GM19395 (cell line): Measurements from ENCODE around the gene MMP11.
"Not testable (repeated sequence)": the region's sequence is repeated elsewhere in the genome, so short reads cannot be mapped to it uniquely, and the experiment has no call there.

Source experiments
- ATAC-seq: cut with Tn5 transposase; IDR thresholded peaks from one replicate; pipeline ENCODE4 v1.9.1; 2021; ENCODE audit warnings: mild to moderate bottlenecking, moderate library complexity; ENCODE audit not compliant: unreplicated experiment

The MMP11 gene, protein sequence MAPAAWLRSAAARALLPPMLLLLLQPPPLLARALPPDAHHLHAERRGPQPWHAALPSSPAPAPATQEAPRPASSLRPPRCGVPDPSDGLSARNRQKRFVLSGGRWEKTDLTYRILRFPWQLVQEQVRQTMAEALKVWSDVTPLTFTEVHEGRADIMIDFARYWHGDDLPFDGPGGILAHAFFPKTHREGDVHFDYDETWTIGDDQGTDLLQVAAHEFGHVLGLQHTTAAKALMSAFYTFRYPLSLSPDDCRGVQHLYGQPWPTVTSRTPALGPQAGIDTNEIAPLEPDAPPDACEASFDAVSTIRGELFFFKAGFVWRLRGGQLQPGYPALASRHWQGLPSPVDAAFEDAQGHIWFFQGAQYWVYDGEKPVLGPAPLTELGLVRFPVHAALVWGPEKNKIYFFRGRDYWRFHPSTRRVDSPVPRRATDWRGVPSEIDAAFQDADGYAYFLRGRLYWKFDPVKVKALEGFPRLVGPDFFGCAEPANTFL

DNA sequence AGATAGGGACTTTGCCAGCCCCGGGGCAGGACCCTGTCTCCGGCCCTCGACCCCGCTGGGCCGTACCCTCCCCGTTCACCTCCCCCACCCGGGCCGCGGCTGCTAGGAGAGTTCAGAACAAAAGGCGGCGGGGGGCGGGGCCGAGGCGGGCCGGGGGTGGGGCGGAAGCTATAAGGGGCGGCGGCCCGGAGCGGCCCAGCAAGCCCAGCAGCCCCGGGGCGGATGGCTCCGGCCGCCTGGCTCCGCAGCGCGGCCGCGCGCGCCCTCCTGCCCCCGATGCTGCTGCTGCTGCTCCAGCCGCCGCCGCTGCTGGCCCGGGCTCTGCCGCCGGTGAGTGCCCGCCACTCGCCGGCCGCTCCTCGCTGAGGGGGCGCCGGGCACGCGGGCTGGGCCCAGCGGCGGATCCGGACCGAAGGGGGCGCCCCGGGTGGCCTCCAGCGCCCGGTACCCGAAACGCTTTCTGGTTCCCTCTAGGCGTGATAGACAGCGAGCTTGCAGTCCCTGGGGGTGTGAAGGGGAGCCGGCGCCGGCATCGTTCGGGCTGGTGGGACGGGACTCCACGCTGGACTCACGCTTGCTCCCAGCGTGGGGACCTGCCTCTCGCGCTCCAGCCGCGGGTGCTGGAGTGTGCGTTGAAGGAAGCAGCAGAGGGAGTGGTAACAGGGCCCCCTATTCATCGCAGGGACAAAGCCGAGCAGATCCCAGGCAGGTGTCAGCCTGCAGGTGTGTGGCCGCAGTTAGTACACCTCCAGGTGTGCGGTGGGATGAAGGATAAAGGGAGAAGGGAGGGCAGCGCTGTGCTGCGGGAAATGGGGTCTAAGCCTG lies at the start of gene MMP11:
Gene MMP11, plus strand, starts transcription at position 201 of the 825 bp plus-strand sequence. Its CDS starts 22 bp downstream, at position 223.
- ATAC-seq, result no peak

DNA sequence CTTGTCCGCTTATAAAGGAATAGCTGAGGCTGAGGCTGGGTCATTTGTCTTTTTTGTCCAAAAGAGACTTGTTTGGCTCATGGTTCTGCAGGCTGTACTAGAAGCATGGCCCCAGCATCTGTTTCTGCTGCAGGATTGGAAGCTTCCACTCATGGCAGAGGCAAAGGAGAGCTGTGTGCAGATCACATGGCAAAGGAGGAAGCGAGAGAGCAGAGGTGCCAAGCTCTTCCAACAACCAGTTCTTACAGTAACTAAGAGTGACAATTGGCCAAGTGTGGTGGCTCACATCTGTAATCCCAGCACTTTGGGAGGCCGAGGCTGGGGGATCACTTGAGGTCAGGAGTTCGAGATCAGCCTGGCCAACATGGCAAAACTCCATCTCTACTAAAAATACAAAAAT lies 44.5 kb upstream of the MMP11 start:
- ATAC-seq, result not testable (repeated sequence)

DNA sequence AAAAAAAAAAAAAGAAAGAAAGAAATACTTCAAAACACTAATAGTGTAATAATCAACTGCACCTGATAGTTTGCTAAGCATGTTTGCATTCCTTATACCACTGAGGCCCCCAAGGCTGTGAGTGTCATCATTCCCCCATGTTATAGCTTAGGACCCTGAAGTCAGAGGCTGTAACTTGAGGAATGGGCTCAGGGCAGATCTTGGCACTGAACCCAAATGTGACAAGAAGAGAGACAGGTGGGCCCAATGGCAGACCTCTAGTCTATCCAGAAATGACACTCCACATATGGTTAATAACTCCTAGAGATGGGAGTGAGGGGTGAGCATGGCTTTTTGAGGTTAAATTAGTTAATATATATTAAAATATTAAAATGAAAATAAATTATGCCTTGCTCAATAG lies 35.0 kb upstream of the MMP11 start:
- ATAC-seq, result no peak

DNA sequence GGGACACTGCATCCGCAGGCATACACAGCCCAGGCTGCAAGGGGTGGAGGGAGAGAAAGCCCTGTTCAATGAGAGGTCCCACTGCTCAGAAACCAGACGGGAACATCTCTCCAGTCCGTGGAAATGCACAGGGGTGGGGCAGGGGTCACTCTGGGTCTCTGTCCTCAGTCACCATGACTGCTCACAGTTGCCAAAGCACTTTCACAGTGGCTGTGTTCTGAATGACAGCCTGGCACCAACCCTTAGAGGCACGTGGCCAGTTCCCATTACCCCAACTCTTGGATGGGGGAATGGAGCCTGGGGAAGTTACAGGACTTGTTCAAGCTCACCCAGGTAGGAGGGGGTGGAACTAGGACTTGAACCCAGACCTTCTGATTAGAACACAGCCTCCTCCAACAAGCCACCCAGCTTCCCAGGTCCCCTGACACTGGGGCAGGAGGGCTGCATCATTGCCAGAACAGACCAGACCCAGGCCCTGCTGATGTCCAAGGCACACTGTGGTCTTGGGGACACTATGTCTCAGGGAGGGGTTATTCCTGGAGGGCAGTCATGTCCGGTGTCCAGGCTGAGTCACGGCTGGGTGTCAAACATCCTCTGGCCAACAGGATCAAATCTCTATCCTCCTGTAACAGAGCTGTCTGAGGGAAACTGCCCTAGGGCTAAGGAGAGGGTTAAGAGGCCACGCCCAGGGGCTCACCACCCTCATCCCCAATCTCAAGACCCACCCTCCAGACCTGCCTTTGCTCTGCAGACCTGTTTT lies 30.0 kb upstream of the MMP11 start:
- ATAC-seq, result no peak

DNA sequence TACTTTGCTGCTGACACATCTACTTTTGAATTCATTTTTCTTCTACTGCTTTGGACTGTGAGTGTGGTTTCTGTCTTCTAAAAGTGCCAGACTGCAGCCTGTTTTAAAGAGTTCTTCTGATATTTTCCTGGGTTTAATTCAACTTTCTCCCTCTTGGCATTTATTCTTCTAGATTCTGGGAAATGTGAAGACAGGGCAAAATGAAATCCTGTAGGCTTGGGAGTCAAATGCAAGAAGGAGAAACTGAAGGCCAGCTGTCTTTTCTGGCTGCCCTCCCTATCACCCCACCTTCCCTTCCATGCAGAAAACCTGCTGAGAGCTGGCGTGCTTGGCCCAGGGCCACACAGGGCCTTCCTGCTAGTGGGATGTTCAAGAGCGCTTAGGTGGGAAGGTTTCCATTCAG lies 29.3 kb upstream of the MMP11 start:
- no peak for ATAC-seq

DNA sequence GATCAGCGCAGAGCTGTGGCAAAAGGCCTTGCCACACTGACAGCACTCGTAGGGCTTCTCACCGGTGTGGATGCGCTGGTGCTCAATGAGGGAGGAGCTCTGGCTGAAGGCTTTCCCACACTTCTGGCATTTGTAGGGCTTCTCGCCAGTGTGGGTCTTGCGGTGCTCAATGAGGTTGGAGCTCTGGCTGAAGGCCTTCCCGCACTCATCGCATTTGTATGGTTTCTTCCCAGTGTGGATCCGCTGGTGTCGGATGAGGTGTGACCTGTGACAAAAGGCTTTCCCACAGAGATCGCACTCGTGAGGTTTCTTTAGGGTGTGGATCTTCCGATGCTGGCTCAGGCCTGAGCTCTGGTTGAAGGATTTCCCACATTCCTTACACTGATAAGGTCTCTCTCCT lies 28.6 kb upstream of the MMP11 start:
- ATAC-seq, result no peak

DNA sequence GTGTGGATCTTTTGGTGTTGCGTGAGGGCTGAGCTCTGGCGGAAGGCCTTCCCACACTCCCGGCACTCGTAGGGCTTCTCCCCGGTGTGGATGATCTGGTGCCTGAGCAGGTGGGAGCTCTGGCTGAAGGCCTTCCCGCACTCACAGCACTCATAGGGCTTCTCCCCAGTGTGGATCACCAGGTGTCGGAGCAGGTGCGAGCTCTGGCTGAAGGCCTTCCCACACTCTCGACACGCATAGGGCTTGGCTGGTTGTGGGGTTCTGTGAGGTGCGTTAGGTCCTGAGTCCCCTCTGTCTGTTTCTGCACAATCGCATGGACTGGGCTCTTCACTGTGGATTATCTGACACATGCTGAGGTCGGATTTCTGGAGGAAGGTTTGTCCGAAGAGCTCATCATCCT lies 28.2 kb upstream of the MMP11 start:
- no peak for ATAC-seq

DNA sequence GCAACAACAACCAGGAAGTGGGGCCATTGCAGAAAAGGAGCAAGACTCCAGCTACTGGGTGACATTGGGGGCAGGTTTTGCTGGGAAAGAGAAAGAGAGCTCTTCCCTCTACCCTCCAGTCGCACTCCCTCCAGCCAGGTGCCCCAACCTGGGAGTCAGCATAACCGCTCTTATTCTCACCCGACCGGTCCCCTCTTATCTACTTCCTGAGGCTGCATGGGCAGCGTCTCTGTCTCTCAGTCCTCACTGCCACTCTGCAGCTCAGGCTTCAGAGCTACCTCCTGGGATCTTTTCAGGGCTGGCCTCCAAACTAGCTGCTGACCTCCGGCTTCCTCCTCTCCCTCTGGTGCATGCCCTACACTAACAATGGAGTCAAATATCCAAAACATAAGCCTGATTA lies 26.9 kb upstream of the MMP11 start:
- no peak for ATAC-seq

DNA sequence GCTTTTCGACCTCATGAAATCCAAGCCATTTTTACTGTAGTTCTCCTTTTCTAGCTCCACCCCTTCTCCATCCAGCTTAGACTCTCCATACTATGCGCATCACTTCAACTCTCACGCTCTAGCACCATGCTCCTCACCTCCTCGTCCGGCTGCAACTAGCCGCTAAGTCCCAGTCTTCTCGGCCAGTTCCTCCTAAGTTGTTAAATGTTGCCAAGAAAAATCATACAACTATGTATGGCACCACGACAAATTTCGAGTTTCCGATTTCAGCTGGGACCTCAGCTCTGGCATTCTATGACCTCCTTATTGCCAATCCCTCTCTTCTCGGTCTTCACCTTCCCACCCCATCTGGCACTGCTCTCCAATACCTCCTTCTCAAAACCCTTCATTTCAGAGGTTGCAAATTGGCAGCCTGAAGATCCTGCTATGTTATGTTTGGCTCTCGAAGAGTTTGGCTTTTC lies 22.8 kb upstream of the MMP11 start:
- no peak for ATAC-seq

DNA sequence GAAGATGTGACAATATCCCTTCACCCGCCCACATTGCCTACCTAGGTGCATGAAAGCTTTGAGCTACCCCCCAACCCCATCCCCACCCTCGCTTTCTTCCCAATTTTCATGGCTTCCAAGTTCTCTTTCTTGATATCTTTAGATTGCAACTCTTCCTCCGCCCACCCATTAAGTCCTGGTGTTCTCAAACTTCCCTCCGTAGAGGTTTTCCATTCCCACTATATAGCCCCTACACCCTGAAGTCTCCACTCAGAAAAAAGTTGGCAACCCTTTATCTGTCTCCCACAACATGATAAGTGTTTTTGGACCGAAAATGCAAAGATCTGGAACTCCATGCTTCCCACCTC lies 22.3 kb upstream of the MMP11 start:
- ATAC-seq, result no peak

DNA sequence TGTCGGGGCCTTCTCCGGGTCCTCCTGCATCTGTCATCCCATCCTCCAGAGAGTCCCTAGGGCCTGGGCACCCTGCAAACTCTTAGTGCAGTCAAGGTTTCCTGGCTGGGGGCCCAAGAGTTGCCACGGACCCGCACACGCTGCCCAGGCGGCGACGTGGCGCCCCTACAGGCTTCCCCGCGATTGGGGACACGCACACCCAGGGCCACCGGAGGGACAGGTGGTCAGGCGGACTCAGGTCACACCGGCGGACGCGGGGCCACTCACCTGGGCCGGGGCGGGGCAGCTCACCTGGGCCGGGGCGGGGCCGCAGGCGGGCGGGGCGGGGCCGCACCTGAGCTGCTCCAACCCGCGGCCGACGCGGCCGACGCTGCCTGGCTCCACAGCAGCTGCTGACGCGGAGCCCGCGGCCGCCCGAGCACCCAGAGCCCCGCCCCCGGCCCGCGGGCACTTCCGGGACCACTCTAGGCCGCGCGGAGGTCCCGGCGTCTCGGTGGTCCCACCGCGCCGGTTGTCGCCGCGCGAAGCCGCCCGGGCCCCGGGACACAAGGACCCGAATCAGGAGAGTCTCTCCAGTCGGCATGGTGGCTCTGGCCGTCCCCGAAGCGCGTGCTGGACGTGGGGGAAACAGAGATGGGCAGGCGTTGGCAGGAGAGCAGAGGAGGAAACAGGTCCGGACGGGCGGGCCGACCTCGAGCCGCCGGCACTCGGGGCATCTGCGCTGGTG lies 21.8 kb upstream of the MMP11 start, which contains the start of gene ZNF70:
Gene ZNF70, minus strand, starts transcription at position 399 of the 727 bp plus-strand sequence. CDS start 5,972 bp downstream, outside the sequence.
- ATAC-seq, result peak; percentile 65

DNA sequence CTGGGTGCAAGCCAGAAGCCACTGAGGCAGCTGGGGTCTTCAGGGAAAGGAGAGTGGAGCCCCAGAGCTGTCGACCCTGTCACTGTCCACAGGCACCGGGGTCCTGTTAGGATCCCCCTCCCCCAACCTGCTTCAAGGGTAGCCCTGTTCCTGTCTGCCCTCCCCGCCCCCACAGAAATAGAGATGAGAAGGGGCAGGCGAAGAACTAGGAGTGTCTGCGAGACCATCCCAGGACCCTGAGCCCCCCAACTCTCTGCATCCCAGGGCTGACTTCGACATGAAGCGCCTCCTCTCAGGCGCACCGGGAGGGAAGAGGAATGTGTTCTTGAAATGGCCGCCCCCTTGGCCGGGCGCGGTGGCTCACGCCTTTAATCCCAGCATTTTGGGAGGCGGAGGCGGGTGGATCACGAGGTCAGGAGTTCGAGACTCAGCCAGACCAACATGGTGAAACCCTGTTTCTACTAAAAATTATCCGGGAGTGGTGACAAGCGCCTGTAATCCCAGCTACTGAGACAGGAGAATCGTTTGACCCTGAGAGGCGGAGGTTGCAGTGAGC lies 21.1 kb upstream of the MMP11 start:
- no peak for ATAC-seq

DNA sequence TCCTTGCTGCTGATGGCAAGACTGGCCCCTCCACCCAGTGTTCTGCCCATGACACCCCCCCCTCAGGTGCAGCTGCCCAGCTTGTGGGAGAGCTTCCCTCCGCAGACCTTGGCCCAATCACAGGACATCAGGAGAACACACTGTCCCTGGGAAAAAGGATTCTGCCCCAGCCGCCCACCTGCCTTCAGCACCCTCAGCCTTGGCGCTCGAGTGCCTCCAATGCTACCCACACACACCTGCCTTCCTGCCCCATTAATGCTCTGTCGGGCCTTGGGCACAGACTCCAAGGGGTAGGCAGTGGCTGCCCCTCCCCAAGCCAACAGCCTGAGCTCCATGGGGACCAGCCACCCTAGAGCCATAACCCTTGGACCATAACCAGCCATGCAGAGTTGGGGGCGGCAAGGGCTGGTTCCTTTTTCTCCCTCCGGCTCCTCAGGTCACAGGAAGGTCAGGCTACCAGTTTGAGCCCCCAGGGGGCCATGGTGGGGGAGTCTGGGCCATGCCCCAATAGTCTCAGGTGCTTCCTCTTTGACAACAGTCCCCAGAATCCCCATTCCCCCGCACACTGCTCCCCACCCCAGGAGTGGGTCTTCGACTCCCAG lies 20.5 kb upstream of the MMP11 start:
- ATAC-seq, result no peak

DNA sequence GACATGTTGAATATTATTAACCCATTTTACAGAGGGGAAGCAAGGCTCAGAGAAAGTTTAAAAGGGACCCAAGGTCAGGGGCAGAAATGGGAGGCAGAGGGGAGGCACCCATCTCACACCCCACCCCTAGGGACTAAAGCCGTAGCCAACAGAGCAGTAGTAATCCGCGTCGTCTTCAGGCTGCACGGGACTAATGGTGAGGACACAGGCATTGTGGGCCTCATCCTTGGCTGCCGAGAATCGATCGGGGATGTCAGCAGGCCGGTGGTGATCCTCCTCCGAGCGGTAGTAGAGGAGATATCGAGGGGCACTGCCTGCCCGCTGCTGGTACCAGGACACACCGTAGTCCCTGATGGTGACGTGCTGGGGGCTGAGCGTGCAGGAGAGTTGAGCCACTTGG lies 19.9 kb upstream of the MMP11 start:
- ATAC-seq, result no peak

DNA sequence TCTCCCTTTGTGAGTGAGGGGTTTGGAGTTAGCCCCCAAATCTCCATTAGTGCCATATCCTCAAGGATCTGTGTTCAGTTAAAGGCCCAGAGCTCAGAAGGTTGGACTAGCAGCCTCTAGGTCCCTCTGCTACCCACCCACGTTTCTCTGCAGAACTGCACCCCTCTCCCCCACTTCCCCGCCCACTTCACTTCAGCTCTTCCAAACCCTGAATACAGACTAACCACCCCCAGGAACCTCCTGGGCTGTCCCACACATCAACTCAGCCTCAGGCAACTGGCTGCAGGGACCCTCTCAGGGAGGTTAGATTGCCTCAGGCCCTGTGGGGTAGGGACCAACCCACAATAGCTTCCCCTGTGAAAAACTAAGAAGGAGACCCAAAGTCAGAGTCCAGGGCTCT lies 19.3 kb upstream of the MMP11 start:
- ATAC-seq, result no peak

DNA sequence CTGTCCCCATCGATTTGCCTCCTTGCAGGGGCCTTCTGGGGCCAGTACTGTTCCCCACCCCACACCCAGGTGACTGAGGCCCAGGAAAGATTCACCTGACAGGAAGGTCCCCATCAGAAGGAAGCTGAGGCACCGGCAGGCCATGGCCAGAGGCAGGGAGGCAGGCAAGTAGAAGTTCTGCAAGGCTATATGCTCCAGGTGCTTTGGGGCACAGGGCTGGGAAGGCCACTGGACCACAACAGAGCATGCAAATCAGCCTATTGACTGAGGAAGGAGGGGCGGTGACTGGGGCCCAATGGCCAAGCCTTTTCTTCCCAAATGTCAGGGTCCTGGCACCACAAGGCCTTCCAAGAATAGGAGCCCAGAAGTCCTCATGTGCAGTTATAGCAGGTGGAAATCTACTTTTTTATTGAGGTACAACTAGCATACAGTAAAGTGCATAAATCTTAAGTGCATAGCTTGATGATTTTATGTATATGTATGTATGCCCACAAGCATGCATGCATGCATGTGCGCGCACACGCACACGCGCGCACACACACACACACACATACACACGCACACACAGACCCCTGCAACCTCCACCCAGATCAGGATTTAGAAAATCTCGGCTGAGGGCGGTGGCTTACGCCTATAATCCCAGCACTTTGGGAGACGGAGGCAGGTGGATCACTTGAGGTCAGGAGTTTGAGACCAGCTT lies 18.3 kb upstream of the MMP11 start, which contains the start of gene VPREB3:
Gene VPREB3, minus strand, starts transcription at position 206 of the 700 bp plus-strand sequence. Its CDS starts 62 bp downstream, at position 144.
- no peak for ATAC-seq

DNA sequence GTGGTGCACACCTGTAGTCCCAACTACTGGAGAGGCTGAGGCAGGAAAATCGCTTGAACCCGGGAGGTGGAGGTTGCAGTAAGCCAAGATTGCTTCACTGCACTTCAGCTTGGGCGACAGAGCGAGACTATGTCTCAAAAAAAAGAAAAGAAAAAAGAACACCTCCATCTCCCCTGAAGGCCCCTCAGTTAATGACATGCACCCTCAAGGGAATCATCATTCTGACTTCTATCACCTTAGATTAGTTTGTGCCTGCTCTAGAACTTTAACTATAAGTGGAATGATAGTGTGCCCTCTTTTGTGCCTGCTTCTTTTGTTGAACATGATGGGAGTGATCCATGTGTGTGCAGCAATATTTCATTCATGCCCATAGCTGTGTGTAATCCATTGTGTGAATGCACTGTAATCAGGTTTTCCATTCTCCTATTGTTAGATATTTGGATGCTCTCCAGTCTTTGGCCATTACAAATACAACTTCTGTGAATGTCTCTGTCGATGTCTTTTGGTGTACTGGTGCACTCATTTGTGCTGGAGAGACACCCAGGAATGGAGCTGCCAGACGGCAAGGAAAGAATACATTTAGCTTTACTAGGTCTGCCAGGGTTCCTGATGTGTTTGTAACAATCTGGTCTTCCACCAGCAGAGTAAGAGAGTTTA lies 17.5 kb upstream of the MMP11 start:
- ATAC-seq, result no peak

DNA sequence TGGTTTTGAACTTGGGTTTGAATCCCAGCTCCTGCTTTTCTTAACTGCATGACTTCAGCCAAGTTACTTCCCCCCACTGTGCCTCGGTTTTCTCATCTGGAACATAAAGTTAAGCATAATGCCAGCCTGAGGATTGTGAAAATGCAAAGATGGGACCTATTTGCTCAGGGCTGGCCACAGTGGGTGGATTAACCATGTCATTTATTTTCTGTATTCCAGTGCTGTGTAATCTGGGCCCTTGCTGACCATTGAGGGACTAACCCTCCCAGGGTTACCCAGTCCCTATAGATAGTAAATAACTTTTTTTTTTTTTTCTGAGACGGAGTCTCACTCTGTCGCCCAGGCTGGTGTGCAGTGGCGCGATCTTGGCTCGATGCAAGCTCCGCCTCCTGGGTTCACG lies 16.9 kb upstream of the MMP11 start:
- ATAC-seq, result no peak
